Smooth muscle cell (in vitro differentiated cells): ENCODE measurements around the gene MGMT. TPM values are rescaled to one million over a fixed set of nuclear protein-coding genes. Genes with fewer than 3 reads are reported as not detected.

ENCODE experiments used
- DNase-seq: peaks from one replicate; lab custom pipeline; 2025; ENCODE audit not compliant: unreplicated experiment; lab: John Stamatoyannopoulos, UW
- H2AFZ ChIP-seq: fragments of 200-600 bp; sonication (generic); 2 replicates; pipeline ENCODE4 v1.6.0; 2016; ENCODE audit warnings: antibody characterized with exemption, low read depth, mild to moderate bottlenecking
- H3F3A ChIP-seq: fragments of 200-600 bp; sonication (generic); 2 replicates; pipeline ENCODE4 v1.6.0; 2017; ENCODE audit warnings: antibody characterized with exemption, low read depth
- H3K27ac ChIP-seq: fragments of 200-600 bp; sonication (generic); 2 replicates; pipeline ENCODE4 v1.5.1; 2016; ENCODE audit warnings: low read depth, mild to moderate bottlenecking
- H3K27me3 ChIP-seq: fragments of 200-600 bp; sonication (generic); 2 replicates; pipeline ENCODE4 v1.6.1; 2016; ENCODE audit warnings: low read depth, mild to moderate bottlenecking
- H3K36me3 ChIP-seq: fragments of 200-600 bp; sonication (generic); 2 replicates; pipeline ENCODE4 v1.5.1; 2016; ENCODE audit warnings: low read depth
- H3K4me1 ChIP-seq: fragments of 200-600 bp; sonication (generic); 2 replicates; pipeline ENCODE4 v1.5.1; 2016; ENCODE audit warnings: low read depth
- H3K4me2 ChIP-seq: fragments of 200-600 bp; sonication (generic); 2 replicates; pipeline ENCODE4 v1.6.0; 2016; ENCODE audit warnings: mild to moderate bottlenecking
- H3K4me3 ChIP-seq: fragments of 200-600 bp; sonication (generic); 2 replicates; pipeline ENCODE4 v1.5.1; 2016; ENCODE audit warnings: mild to moderate bottlenecking
- H3K79me2 ChIP-seq: fragments of 200-600 bp; sonication (generic); 2 replicates; pipeline ENCODE4 v1.6.0; 2016; ENCODE audit warnings: low read depth, mild to moderate bottlenecking
- H3K9ac ChIP-seq: fragments of 200-600 bp; sonication (generic); 2 replicates; pipeline ENCODE4 v1.6.0; 2016; ENCODE audit warnings: low read depth
- H3K9me3 ChIP-seq: fragments of 200-600 bp; sonication (generic); replicated peaks from 2 replicates; pipeline ENCODE4 v1.5.1; 2016; ENCODE audit warnings: low read depth
- H4K20me1 ChIP-seq: fragments of 200-600 bp; sonication (generic); 2 replicates; pipeline ENCODE4 v1.6.0; 2016; ENCODE audit warnings: low read depth
- WGBS: methylation state at CpG from one replicate; pipeline ENCODE4 v1.1.7; 2016; ENCODE audit warnings: low lambda C conversion rate; 5-methylcytosine and 5-hydroxymethylcytosine counted together
- polyA plus RNA-seq: library from polyadenylated mRNA; unstranded; fragments of >200 nt; fragmentation: Nextera tagmentation; extraction: Ambion mirVana; gene quantifications from 2 replicates; pipeline ENCODE4 v1.2.1, GENCODE V29; 2016
- total RNA-seq: library from RNA; depleted of rRNA; stranded (reverse); fragments of >200 nt; gene quantifications from 2 replicates; pipeline ENCODE4 v1.2.3, GENCODE V29; 2014
- TF ChIP-seq, protein P1 (sequence below): fragments of 200-600 bp; sonication (generic); IDR thresholded peaks from 2 replicates; pipeline ENCODE4 v1.5.1; 2017; ENCODE audit warnings: borderline replicate concordance, mild to moderate bottlenecking, antibody characterized with exemption; ENCODE audit not compliant: insufficient read depth, poor library complexity, severe bottlenecking

MGMT gene
- total and polyA plus RNA-seq, 2 experiments from 2014 or later, result 21.0 to 33.0 TPM

GRCh38 chr10:129583831-129584230 is 116.8 kb downstream of the MGMT start:
- Histone ChIP-seq H3K36me3 (no peaks in the 10 kb centered on the region), H3K27me3 (no peaks in the 10 kb centered on the region), H3F3A (no peaks in the 10 kb centered on the region), H3K4me3 (no peak overlapping the region), H3K9ac (no peak overlapping the region), H3K4me1 (no peaks in the 10 kb centered on the region), H2AFZ (no peak overlapping the region), H3K79me2 (no peaks in the 10 kb centered on the region), H3K9me3 (no peaks in the 10 kb centered on the region), H4K20me1 (no peaks in the 10 kb centered on the region), H3K4me2 (no peak overlapping the region), H3K27ac (no peak overlapping the region)
- TF ChIP-seq, protein P1, sequence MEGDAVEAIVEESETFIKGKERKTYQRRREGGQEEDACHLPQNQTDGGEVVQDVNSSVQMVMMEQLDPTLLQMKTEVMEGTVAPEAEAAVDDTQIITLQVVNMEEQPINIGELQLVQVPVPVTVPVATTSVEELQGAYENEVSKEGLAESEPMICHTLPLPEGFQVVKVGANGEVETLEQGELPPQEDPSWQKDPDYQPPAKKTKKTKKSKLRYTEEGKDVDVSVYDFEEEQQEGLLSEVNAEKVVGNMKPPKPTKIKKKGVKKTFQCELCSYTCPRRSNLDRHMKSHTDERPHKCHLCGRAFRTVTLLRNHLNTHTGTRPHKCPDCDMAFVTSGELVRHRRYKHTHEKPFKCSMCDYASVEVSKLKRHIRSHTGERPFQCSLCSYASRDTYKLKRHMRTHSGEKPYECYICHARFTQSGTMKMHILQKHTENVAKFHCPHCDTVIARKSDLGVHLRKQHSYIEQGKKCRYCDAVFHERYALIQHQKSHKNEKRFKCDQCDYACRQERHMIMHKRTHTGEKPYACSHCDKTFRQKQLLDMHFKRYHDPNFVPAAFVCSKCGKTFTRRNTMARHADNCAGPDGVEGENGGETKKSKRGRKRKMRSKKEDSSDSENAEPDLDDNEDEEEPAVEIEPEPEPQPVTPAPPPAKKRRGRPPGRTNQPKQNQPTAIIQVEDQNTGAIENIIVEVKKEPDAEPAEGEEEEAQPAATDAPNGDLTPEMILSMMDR, result no peak
- 98% methylated on average over 8 of the region's 8 CpGs for WGBS
- DNase-seq, result no peak

- no peaks in the 10 kb centered on the region for H3K79me2 ChIP-seq
- TF ChIP-seq, protein P1, result no peak
- no peaks in the 10 kb centered on the region for H3K27me3 ChIP-seq
- no peaks in the 10 kb centered on the region for H3K36me3 ChIP-seq
- 96% methylated on average over 2 of the region's 2 CpGs for WGBS
- H3K27ac ChIP-seq, result no peak overlapping the region
- H3K4me2 ChIP-seq, result no peak overlapping the region
- no peaks in the 10 kb centered on the region for H4K20me1 ChIP-seq
- H3K9me3 ChIP-seq, result no peaks in the 10 kb centered on the region
- H3K4me1 ChIP-seq, result no peaks in the 10 kb centered on the region
- H3K9ac ChIP-seq, result no peak overlapping the region
- no peak overlapping the region for H2AFZ ChIP-seq
- no peak overlapping the region for H3K4me3 ChIP-seq
- H3F3A ChIP-seq, result no peaks in the 10 kb centered on the region
- no peak for DNase-seq
Observed at GRCh38 chr10:129586898-129587443, 119.9 kb downstream of the MGMT start.

DNA sequence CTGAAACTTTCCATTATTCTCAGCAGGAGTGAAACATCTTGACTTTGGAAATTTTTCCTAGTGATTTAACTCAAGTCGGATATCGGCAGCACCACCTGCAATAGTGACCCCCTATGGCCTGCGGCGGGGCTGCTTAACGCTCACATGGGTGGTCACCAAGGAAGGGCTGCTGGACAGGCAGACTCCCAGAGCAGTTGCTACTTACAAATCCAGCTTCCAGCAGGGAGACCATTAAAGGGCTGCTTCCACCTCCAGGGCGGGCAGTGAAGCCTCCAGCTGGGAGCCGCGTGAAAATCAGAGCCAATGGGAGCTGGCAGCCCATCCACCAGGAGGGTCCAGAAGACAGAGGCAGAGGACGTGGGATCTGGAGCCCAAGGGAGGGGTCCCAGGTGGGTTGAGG is 122.5 kb downstream of the MGMT start:
- H3K4me1 ChIP-seq, result no peaks in the 10 kb centered on the region
- H3K4me3 ChIP-seq, result no peak overlapping the region
- no peaks in the 10 kb centered on the region for H3K79me2 ChIP-seq
- no peak overlapping the region for H3K4me2 ChIP-seq
- H2AFZ ChIP-seq, result no peak overlapping the region
- no peaks in the 10 kb centered on the region for H3K36me3 ChIP-seq
- no peaks in the 10 kb centered on the region for H3F3A ChIP-seq
- no peak for DNase-seq
- no peak overlapping the region for H3K9ac ChIP-seq
- WGBS, result 95% methylated on average over 9 of the region's 9 CpGs
- H3K9me3 ChIP-seq, result no peaks in the 10 kb centered on the region
- no peak overlapping the region for H3K27ac ChIP-seq
- TF ChIP-seq, protein P1, result no peak
- H4K20me1 ChIP-seq, result no peaks in the 10 kb centered on the region
- H3K27me3 ChIP-seq, result no peaks in the 10 kb centered on the region

GRCh38 chr10:129593953-129594352 is 126.9 kb downstream of the MGMT start:
- Histone ChIP-seq H3K27ac (no peak overlapping the region), H3K9me3 (no peaks in the 10 kb centered on the region), H3F3A (no peaks in the 10 kb centered on the region), H3K79me2 (no peaks in the 10 kb centered on the region), H3K36me3 (no peaks in the 10 kb centered on the region), H3K4me3 (no peak overlapping the region), H4K20me1 (no peaks in the 10 kb centered on the region), H3K4me2 (peak overlapping the region; percentile 57), H2AFZ (no peak overlapping the region), H3K9ac (no peak overlapping the region), H3K27me3 (no peaks in the 10 kb centered on the region), H3K4me1 (no peaks in the 10 kb centered on the region)
- no peak for DNase-seq
- 9% methylated on average over 3 of the region's 3 CpGs for WGBS
- TF ChIP-seq, protein P1, result no peak
